HUES64 (cell line): Measurements from ENCODE around the gene ZNF385B.

ENCODE experiments used
- H3K27ac ChIP-seq: 2 replicates; pipeline ENCODE4 v1.7.0; 2013; ENCODE audit warnings: low read depth, low read length, inconsistent platforms
- H3K27me3 ChIP-seq: 2 replicates; pipeline ENCODE4 v1.6.1; 2013; ENCODE audit warnings: mild to moderate bottlenecking, low read length; ENCODE audit not compliant: insufficient read depth
- H3K36me3 ChIP-seq: 2 replicates; pipeline ENCODE4 v1.6.1; 2013; ENCODE audit warnings: mild to moderate bottlenecking, low read length; ENCODE audit not compliant: insufficient read depth
- H3K4me1 ChIP-seq: 2 replicates; pipeline ENCODE4 v1.6.1; 2013; ENCODE audit warnings: mild to moderate bottlenecking, low read length, moderate library complexity; ENCODE audit not compliant: insufficient read depth
- H3K4me3 ChIP-seq: 2 replicates; pipeline ENCODE4 v1.5.1; 2013; ENCODE audit warnings: mild to moderate bottlenecking, low read length, moderate library complexity
- H3K9ac ChIP-seq: 2 replicates; pipeline ENCODE4 v1.6.1; 2013; ENCODE audit warnings: mild to moderate bottlenecking, low read depth, low read length
- H3K9me3 ChIP-seq: 2 replicates; pipeline ENCODE4 v1.6.1; 2013; ENCODE audit warnings: low read depth, low read length; ENCODE audit not compliant: insufficient read depth
- WGBS: fragments of 150-250, 120-280 bp; methylation state at CpG from one replicate; pipeline ENCODE4 v1.1.7; 2013; ENCODE audit warnings: missing lambda C conversion rate; 5-methylcytosine and 5-hydroxymethylcytosine counted together

Gene ZNF385B

DNA sequence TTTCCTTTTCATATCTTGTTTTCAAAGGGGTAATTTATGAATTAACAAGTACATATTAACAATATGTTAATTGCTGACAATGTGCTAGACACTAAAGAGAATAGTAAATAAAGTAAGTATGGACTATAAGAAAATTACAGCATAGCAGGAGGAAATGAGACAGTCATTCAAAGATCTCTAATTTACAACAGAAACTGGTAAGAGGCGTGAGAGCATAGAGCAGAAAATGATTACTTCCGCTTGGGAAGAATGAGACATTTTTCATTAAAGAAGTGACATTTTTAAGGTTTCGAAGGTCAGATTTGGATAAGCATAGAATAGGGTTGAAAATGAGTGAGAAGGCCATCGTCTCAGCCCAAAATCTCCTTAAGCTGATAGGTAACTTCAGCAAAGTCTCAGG, 412.4 kb downstream of the ZNF385B start:
- H3K9ac ChIP-seq, result no peak overlapping the region
- no peaks in the 10 kb centered on the region for H3K9me3 ChIP-seq
- no peak overlapping the region for H3K27ac ChIP-seq
- no peaks in the 10 kb centered on the region for H3K27me3 ChIP-seq
- no peaks in the 10 kb centered on the region for H3K36me3 ChIP-seq
- H3K4me3 ChIP-seq, result no peak overlapping the region
- H3K4me1 ChIP-seq, result peaks cover 25% of the 10 kb centered on the region
- WGBS, result 92% methylated on average over 4 of the region's 4 CpGs

DNA sequence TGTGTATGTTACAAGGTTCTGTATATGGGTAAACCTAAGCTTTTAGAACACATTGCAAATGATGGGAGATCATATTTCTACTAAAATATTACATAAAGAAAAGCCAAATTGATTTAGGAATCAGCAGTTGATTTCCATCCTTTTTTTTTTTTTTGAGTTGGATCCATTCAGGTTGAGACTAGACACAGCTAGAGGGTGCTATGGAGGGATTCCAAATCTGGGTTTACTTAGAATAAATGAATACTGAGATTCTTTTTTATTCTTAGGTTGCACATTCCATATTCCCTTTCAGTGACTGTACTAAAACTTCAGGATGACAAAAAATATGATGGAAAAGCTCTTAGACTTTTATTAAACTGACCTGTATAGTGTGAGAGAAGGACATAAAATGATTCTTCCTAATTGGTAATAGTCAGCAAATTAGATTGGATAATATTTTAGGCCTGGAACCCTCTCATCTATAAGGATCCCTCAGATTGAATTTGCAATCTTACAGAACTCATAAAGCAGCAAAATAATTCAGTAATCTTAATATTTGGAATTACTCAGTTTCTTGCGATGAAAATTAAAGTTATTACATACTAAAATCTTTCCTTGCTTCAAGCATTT, 413.5 kb downstream of the ZNF385B start:
- H3K27ac ChIP-seq, result no peak overlapping the region
- H3K27me3 ChIP-seq, result no peaks in the 10 kb centered on the region
- H3K36me3 ChIP-seq, result no peaks in the 10 kb centered on the region
- H3K9ac ChIP-seq, result no peak overlapping the region
- H3K4me1 ChIP-seq, result peaks cover 34% of the 10 kb centered on the region
- H3K4me3 ChIP-seq, result no peak overlapping the region
- no peaks in the 10 kb centered on the region for H3K9me3 ChIP-seq
- WGBS, result 100% methylated on average over 1 of the region's 1 CpG

DNA sequence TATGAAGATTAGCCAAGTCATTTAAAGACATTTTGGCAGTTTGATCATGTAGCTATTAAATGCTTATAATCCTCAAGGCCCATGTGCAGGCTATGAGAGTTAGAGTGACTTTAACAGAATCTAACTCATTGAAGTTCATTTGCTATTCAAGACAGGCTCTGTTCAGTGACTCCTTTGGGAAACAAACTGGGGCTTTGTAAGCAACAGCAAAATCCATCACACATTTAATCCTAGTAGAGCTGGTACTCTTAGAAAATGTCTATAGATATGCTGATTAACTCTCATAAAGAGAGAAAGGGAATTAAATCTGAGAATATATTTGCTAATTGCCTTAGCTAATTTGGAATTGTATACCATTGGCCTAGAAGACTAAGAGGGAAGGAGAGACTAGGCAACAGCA, 414.0 kb downstream of the ZNF385B start:
- Histone ChIP-seq H3K9ac (no peak overlapping the region), H3K27ac (no peak overlapping the region), H3K4me1 (peaks cover 38% of the 10 kb centered on the region), H3K27me3 (no peaks in the 10 kb centered on the region), H3K4me3 (no peak overlapping the region), H3K36me3 (no peaks in the 10 kb centered on the region), H3K9me3 (no peaks in the 10 kb centered on the region)

DNA sequence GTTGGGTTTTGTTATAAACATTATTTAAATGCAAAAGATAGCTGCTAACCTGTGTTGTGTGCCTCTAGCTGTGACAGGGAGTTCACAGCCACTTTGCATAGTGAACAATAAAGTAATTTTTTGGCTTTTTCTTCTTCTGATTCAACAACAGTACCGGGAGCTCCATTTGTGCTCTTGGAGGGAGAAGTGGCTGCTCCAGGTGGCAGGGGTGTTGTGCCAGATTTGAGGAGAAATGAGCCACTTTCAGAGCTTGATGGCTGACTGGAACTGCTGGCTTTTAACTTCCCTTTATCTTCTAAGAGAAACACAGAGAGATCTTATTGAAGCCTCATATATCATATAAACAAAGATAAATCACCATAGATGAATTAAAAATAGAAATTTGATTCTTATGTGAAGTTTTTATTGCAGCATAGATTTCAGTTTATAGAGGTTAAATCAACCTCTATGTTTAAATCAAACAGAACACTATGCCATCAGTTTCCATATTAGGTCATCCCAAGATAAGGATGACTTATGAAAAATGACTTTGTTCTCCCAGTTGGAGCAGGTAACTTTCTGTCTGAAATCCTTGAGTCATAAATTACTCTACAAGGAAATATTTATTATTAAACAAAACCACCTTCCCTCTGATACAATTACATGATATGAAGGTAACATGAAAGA, 414.8 kb downstream of the ZNF385B start:
- peaks cover 38% of the 10 kb centered on the region for H3K4me1 ChIP-seq
- WGBS, result 87% methylated on average over 1 of the region's 1 CpG
- no peak overlapping the region for H3K9ac ChIP-seq

DNA sequence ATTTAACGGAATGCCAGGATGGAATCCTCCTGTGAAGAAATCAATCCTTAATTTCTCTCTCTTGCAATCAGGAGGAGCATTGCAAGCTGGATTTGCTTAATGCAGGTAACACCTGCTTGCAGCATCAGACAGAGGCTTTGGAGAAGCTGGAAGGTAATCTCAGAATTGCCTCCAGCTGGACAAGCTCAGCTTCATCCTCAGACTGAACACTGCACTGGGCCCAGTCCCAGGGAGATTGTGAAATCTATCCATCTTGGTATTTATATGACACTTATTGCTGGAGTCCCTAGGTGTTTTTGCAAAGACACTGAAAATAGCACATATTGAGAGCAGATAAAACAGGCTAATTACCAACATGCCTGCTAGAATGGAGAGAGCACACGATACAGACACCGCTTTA, 417.4 kb downstream of the ZNF385B start:
- no peaks in the 10 kb centered on the region for H3K36me3 ChIP-seq
- no peak overlapping the region for H3K9ac ChIP-seq
- peaks cover 43% of the 10 kb centered on the region for H3K4me1 ChIP-seq
- peak overlapping the region; percentile 63; the same call in 1 of the 2 replicates for H3K27ac ChIP-seq
- no peaks in the 10 kb centered on the region for H3K27me3 ChIP-seq
- 30% methylated on average over 1 of the region's 3 CpGs for WGBS
- no peak overlapping the region for H3K4me3 ChIP-seq
- no peaks in the 10 kb centered on the region for H3K9me3 ChIP-seq

More for the DNA sequence above, 414.8 kb downstream of the ZNF385B start:
- no peaks in the 10 kb centered on the region for H3K27me3 ChIP-seq
- no peak overlapping the region for H3K27ac ChIP-seq
- H3K36me3 ChIP-seq, result no peaks in the 10 kb centered on the region
- no peak overlapping the region for H3K4me3 ChIP-seq
- no peaks in the 10 kb centered on the region for H3K9me3 ChIP-seq

DNA sequence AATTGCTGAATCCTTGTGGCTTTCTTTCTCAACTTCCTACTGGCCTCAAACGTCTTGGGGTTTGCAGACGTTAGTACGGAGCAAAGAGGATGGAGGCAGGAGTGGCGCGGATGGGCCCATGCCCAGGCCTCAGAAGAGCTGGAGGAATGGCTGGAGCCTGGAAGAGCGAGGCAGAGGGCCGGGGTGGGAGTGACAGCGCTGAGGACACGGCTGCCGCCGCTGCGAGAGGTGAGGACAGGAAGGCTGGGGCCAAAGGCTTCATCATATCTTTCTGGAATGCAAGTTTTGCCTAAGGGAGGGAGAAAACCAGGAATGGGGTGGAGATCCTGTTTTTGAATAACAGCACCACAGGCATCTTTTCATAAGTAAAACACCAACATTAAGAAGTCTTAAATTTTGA, 418.2 kb downstream of the ZNF385B start:
- WGBS, result 10% methylated on average over 12 of the region's 12 CpGs

DNA sequence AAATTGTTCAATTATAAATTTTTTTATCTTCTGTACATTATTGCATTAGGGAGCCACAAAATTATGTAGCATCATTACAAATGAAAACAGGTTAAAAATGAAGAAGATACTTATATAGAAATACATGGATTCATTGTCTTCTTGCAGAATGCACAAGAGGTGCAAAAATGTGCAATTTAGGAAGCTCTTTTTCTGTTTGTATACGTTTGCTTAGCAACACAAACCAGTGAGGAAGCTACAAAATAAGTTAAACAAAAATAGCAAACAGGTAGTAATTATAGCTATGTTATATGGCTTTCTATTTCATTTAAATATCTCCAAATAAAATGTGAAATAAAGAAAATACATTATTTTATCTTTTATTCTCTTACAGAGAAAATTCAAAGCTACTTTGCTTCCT, 419.2 kb downstream of the ZNF385B start:
- WGBS, result no CpG with 5 or more reads among the region's 1 CpG
- H3K36me3 ChIP-seq, result no peaks in the 10 kb centered on the region
- H3K4me1 ChIP-seq, result peaks cover 37% of the 10 kb centered on the region
- H3K27ac ChIP-seq, result no peak overlapping the region
- H3K9ac ChIP-seq, result no peak overlapping the region
- H3K27me3 ChIP-seq, result no peaks in the 10 kb centered on the region
- no peaks in the 10 kb centered on the region for H3K9me3 ChIP-seq
- no peak overlapping the region for H3K4me3 ChIP-seq

More for the DNA sequence above, 418.2 kb downstream of the ZNF385B start:
- Histone ChIP-seq H3K4me1 (peaks cover 43% of the 10 kb centered on the region), H3K4me3 (no peak overlapping the region), H3K9me3 (no peaks in the 10 kb centered on the region), H3K27me3 (no peaks in the 10 kb centered on the region), H3K9ac (0 out of 2 replicates have a peak overlapping the region, but pooled peaks have one; percentile 7), H3K36me3 (no peaks in the 10 kb centered on the region), H3K27ac (peak overlapping the region; percentile 68; the same call in 1 of the 2 replicates)

DNA sequence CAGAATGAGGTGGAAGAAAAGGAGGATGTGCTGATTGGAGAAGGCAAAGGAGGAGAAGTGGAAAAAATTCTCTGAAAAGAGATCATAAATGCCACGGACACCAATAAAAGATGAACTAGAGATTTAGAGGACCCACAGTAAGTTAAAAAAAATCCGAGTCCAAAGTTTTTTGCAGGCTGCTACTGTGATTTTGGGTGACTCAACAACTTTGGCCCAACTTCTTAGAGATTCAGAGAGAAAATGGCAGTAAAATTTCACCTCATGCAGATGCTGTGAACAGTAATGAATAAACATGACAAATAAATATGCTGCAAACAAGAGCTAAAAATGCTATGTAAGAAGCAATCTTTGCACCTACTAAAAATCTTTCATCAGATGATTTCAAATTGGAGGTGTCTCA, 419.9 kb downstream of the ZNF385B start:
- Histone ChIP-seq H3K9ac (no peak overlapping the region), H3K4me3 (no peak overlapping the region), H3K9me3 (no peaks in the 10 kb centered on the region), H3K27ac (no peak overlapping the region), H3K27me3 (no peaks in the 10 kb centered on the region), H3K4me1 (peaks cover 37% of the 10 kb centered on the region), H3K36me3 (no peaks in the 10 kb centered on the region)
- WGBS, result 96% methylated on average over 2 of the region's 2 CpGs

DNA sequence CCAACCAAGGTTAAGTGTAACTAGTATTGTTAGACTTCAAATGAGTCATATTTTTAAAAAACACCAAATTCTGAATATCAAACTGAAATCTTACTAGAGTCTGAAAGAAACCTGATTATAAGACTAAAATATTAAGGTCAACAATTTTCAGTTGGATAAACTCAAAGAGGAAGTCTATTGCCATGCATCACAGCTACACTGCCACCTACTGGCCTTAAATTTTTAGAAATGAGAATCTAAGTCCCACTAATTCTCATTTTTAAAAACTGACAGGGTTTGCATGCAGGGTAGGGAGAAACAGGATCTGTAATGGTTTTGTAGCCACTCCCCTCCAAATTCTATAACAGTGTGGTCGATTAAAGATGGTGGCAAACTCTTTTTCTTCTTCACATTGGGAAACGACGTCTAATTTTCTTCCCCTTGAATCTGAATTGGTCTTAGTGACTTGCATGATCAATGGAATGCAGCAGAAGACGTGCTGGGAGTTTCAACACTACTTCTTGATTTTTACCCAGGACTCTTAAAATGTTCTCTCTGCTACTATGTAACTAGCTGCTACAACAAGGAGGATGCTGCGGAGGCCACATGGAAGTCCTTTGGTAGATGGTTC, 420.7 kb downstream of the ZNF385B start:
- H3K36me3 ChIP-seq, result no peaks in the 10 kb centered on the region
- no peaks in the 10 kb centered on the region for H3K27me3 ChIP-seq
- no peak overlapping the region for H3K9ac ChIP-seq
- no peak overlapping the region for H3K27ac ChIP-seq
- WGBS, result 87% methylated on average over 5 of the region's 5 CpGs
- no peak overlapping the region for H3K4me3 ChIP-seq
- peaks cover 33% of the 10 kb centered on the region for H3K4me1 ChIP-seq
- H3K9me3 ChIP-seq, result no peaks in the 10 kb centered on the region

DNA sequence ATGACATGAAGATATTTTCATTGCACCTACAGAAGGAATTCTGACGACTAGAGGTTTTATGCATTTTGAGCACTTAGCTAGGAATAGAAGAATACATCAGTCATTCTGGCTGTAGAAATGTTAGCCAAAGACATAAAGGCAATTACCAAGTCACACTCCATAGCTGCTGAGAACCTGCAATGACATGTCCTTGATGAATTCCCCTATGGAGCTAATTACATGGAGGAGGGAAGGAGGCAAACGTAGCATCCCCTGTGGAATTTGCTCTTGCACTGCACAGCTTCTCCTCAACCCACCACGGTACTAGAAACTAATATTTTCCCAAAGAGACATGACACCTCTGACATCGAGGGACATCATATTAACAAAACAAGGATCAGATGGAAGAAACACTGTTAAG, 422.8 kb downstream of the ZNF385B start:
- H3K27me3 ChIP-seq, result no peaks in the 10 kb centered on the region
- no peak overlapping the region for H3K4me3 ChIP-seq
- H3K9me3 ChIP-seq, result no peaks in the 10 kb centered on the region
- WGBS, result 67% methylated on average over 4 of the region's 4 CpGs
- H3K27ac ChIP-seq, result no peak overlapping the region
- H3K36me3 ChIP-seq, result no peaks in the 10 kb centered on the region
- peaks cover 19% of the 10 kb centered on the region for H3K4me1 ChIP-seq
- no peak overlapping the region for H3K9ac ChIP-seq

DNA sequence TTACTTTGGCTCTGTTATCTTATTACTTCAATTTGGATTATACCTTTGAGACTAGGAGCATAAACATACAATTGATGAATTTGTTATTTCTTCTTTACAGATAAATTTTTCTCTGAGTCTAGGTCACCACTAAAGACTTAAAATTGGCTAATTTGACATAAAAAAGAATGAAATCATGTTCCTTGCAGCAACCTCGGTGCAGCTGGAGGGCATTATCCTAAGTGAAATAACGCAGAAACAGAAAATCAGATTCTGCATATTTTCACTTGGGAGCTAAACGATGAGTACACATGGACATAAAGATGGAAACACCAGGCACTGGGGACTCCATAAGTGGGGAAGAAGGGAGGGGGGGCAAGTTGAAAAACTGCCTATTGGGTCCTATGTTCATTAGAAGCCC, 424.0 kb downstream of the ZNF385B start:
- no peaks in the 10 kb centered on the region for H3K36me3 ChIP-seq
- H3K4me3 ChIP-seq, result no peak overlapping the region
- no peaks in the 10 kb centered on the region for H3K27me3 ChIP-seq
- 92% methylated on average over 3 of the region's 3 CpGs for WGBS
- H3K9ac ChIP-seq, result no peak overlapping the region
- no peak overlapping the region for H3K27ac ChIP-seq
- H3K9me3 ChIP-seq, result no peaks in the 10 kb centered on the region
- peaks cover 9% of the 10 kb centered on the region for H3K4me1 ChIP-seq
